ENCODE results near the gene FAM184A. TPM values are rescaled to one million over a fixed set of nuclear protein-coding genes. Genes with fewer than 3 reads are reported as not detected.
"Not testable (repeated sequence)": the region's sequence is repeated elsewhere in the genome, so short reads cannot be mapped to it uniquely, and the experiment has no call there.

Gene FAM184A
- total RNA-seq, 1 donor from 2014 or later: 3.4 TPM

- no peak overlapping the region for H3K4me3 ChIP-seq
- no peak overlapping the region for H3K27ac ChIP-seq
- no peaks in the 10 kb centered on the region for H3K4me1 ChIP-seq
- no peaks in the 10 kb centered on the region for H3K27me3 ChIP-seq
- DNase-seq (ENCODE audit: extremely low spot score in 2 of 2): no peak
- TF ChIP-seq POLR2A (IDR thresholded peaks at IDR 0.05): no peak
- no peak for TF ChIP-seq POLR2AphosphoS5 (IDR thresholded peaks at IDR 0.05; ENCODE audit: insufficient read depth in 1 of 2, low read depth in 1 of 2)
- TF ChIP-seq, protein P1, sequence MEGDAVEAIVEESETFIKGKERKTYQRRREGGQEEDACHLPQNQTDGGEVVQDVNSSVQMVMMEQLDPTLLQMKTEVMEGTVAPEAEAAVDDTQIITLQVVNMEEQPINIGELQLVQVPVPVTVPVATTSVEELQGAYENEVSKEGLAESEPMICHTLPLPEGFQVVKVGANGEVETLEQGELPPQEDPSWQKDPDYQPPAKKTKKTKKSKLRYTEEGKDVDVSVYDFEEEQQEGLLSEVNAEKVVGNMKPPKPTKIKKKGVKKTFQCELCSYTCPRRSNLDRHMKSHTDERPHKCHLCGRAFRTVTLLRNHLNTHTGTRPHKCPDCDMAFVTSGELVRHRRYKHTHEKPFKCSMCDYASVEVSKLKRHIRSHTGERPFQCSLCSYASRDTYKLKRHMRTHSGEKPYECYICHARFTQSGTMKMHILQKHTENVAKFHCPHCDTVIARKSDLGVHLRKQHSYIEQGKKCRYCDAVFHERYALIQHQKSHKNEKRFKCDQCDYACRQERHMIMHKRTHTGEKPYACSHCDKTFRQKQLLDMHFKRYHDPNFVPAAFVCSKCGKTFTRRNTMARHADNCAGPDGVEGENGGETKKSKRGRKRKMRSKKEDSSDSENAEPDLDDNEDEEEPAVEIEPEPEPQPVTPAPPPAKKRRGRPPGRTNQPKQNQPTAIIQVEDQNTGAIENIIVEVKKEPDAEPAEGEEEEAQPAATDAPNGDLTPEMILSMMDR (IDR thresholded peaks at IDR 0.05): no peak
- no peaks in the 10 kb centered on the region for H3K9me3 ChIP-seq
- intact Hi-C loops (cut with DNase I): no loop called here
- H3K36me3 ChIP-seq: no peaks in the 10 kb centered on the region
These were observed 78.9 kb downstream of the FAM184A start for GRCh38 chr6:118999494-119000040.

DNA sequence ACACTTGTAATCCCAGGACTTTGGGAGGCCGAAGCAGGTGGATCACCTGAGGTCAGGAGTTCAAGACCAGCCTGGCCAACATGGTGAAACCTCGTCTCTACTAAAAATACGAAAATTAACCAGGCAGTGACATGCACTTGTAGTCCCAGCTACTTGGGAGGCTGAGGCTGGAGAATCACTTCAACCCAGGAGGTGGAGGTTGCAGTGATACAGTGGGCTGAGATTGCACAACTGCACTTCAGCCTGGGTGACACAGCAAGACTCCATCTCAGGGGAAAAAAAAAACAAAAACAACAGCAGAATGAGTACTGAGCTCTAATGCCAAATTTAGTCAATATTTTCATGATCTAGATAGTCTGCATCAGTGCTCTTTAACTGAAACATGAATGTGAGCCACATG, 81.0 kb downstream of the FAM184A start:
- H3K4me1 ChIP-seq; H3K9me3 ChIP-seq; H3K27me3 ChIP-seq; intact Hi-C loops (cut with DNase I); H3K4me3 ChIP-seq; DNase-seq (ENCODE audit: extremely low spot score in 2 of 2); H3K36me3 ChIP-seq; H3K27ac ChIP-seq: not testable (repeated sequence)

GRCh38 chr6:118996289-118996820, 82.1 kb downstream of the FAM184A start:
- H3K9me3 ChIP-seq: no peaks in the 10 kb centered on the region
- intact Hi-C loops (cut with DNase I): no loop called here
- H3K27me3 ChIP-seq: no peaks in the 10 kb centered on the region
- no peaks in the 10 kb centered on the region for H3K36me3 ChIP-seq
- H3K4me3 ChIP-seq: no peak overlapping the region
- TF ChIP-seq POLR2AphosphoS5 (IDR thresholded peaks at IDR 0.05; ENCODE audit: insufficient read depth in 1 of 2, low read depth in 1 of 2) (no peak), POLR2A (IDR thresholded peaks at IDR 0.05) (no peak)
- TF ChIP-seq, protein P1 (IDR thresholded peaks at IDR 0.05): no peak
- H3K27ac ChIP-seq: no peak overlapping the region
- no peak for DNase-seq (ENCODE audit: extremely low spot score in 2 of 2)
- H3K4me1 ChIP-seq: no peaks in the 10 kb centered on the region

GRCh38 chr6:118993803-118994251, 84.6 kb downstream of the FAM184A start:
- intact Hi-C loops (cut with DNase I): no loop called here
- TF ChIP-seq, protein P1 (IDR thresholded peaks at IDR 0.05): no peak
- TF ChIP-seq POLR2A (IDR thresholded peaks at IDR 0.05) (no peak), POLR2AphosphoS5 (IDR thresholded peaks at IDR 0.05; ENCODE audit: insufficient read depth in 1 of 2, low read depth in 1 of 2) (no peak)

GRCh38 chr6:118993358-118993757, 85.1 kb downstream of the FAM184A start:
- intact Hi-C loops (cut with DNase I): no loop called here
- DNase-seq (ENCODE audit: extremely low spot score in 2 of 2): no peak
- no peak overlapping the region for H3K27ac ChIP-seq
- TF ChIP-seq POLR2A (IDR thresholded peaks at IDR 0.05) (no peak), POLR2AphosphoS5 (IDR thresholded peaks at IDR 0.05; ENCODE audit: insufficient read depth in 1 of 2, low read depth in 1 of 2) (no peak)
- TF ChIP-seq, protein P1 (IDR thresholded peaks at IDR 0.05): no peak
- no peaks in the 10 kb centered on the region for H3K9me3 ChIP-seq
- no peaks in the 10 kb centered on the region for H3K36me3 ChIP-seq
- H3K4me1 ChIP-seq: no peaks in the 10 kb centered on the region
- no peak overlapping the region for H3K4me3 ChIP-seq
- no peaks in the 10 kb centered on the region for H3K27me3 ChIP-seq

More at GRCh38 chr6:118993803-118994251, 84.6 kb downstream of the FAM184A start:
- DNase-seq (ENCODE audit: extremely low spot score in 2 of 2): no peak
- no peaks in the 10 kb centered on the region for H3K4me1 ChIP-seq
- no peak overlapping the region for H3K4me3 ChIP-seq
- H3K9me3 ChIP-seq: no peaks in the 10 kb centered on the region
- no peaks in the 10 kb centered on the region for H3K36me3 ChIP-seq
- H3K27ac ChIP-seq: no peak overlapping the region
- no peaks in the 10 kb centered on the region for H3K27me3 ChIP-seq
